ENCODE measurements around the gene CELF1. TPM values are rescaled to one million over a fixed set of nuclear protein-coding genes. Genes with fewer than 3 reads are reported as not detected.

Gene CELF1
- total and polyA plus RNA-seq, 12 donors: 24.4 to 97.0 (median 85.5) TPM

GRCh38 chr11:47593934-47594855 is 41.3 kb upstream of the CELF1 start, which contains the start of gene C1QTNF4:
TSS of gene C1QTNF4 (minus strand) at chr11:47594411. CDS start at chr11:47590810, 3,601 bp downstream.
- Histone ChIP-seq H3K36me3 (no peaks in the 10 kb centered on the region), H3K27me3 (peaks cover 0 to 60% (median 50%) of the 10 kb centered on the region in 7 donors), H3K27ac (no peak within 1 kb of the TSS), H3K9me3 (no peaks in the 10 kb centered on the region), H3K4me3 (peak within 1 kb of the TSS in 7 of 10 donors; percentile 15 to 34 (median 21)), H3K4me1 (peaks cover 2 to 23% (median 18%) of the 10 kb centered on the region in 9 donors)
- no peak for DNase-seq
- intact Hi-C loops (cut with DNase I): no loop called here
- WGBS, 2 donors: 3 to 4% methylated on average over 47 to 48 of the region's 48 CpGs
- TF ChIP-seq CTCF (IDR thresholded peaks at IDR 0.05): no peak
- ATAC-seq: no peak

- H3K36me3 ChIP-seq: no peaks in the 10 kb centered on the region
- DNase-seq (no peak), ATAC-seq (no peak)
- TF ChIP-seq CTCF (IDR thresholded peaks at IDR 0.05): no peak
- no peaks in the 10 kb centered on the region for H3K9me3 ChIP-seq
- intact Hi-C loops (cut with DNase I): no loop called here
- WGBS, 2 donors: 11 to 14% methylated on average over 6 of the region's 6 CpGs
- peaks cover 2 to 26% (median 18%) of the 10 kb centered on the region in 9 donors for H3K4me1 ChIP-seq
- no peak overlapping the region for H3K27ac ChIP-seq
- peaks cover 0 to 62% (median 50%) of the 10 kb centered on the region in 7 donors for H3K27me3 ChIP-seq
- peak overlapping the region in 2 of 10 donors; percentile 16 to 34 for H3K4me3 ChIP-seq
These were observed 40.6 kb upstream of the CELF1 start for GRCh38 chr11:47593492-47593933.

GRCh38 chr11:47592970-47593369 is 40.0 kb upstream of the CELF1 start:
- TF ChIP-seq CTCF (IDR thresholded peaks at IDR 0.05): no peak
- H3K4me3 ChIP-seq: no peak overlapping the region
- peaks cover 0 to 62% (median 50%) of the 10 kb centered on the region in 7 donors for H3K27me3 ChIP-seq
- WGBS, 2 donors: 82 to 90% methylated on average over 2 of the region's 2 CpGs
- H3K36me3 ChIP-seq: no peaks in the 10 kb centered on the region
- H3K9me3 ChIP-seq: no peaks in the 10 kb centered on the region
- ATAC-seq: no peak
- intact Hi-C loops (cut with DNase I): no loop called here
- H3K4me1 ChIP-seq: peaks cover 2 to 26% (median 18%) of the 10 kb centered on the region in 9 donors
- no peak for DNase-seq
- H3K27ac ChIP-seq: no peak overlapping the region

GRCh38 chr11:47592251-47592650 is 39.3 kb upstream of the CELF1 start:
- no peak overlapping the region for H3K4me3 ChIP-seq
- no peak for TF ChIP-seq CTCF (IDR thresholded peaks at IDR 0.05)
- 71 to 77% methylated on average over 4 of the region's 4 CpGs for WGBS, 2 donors
- DNase-seq (no peak), ATAC-seq (no peak)
- H3K36me3 ChIP-seq: no peaks in the 10 kb centered on the region
- H3K27me3 ChIP-seq: peaks cover 0 to 62% (median 50%) of the 10 kb centered on the region in 7 donors
- intact Hi-C loops (cut with DNase I): no loop called here
- H3K4me1 ChIP-seq: peaks cover 2 to 26% (median 18%) of the 10 kb centered on the region in 9 donors
- H3K9me3 ChIP-seq: no peaks in the 10 kb centered on the region
- no peak overlapping the region for H3K27ac ChIP-seq
